ENCODE measurements around the gene FOLR1. TPM values are rescaled to one million over a fixed set of nuclear protein-coding genes. Genes with fewer than 3 reads are reported as not detected.

Gene FOLR1
- polyA plus RNA-seq, 2 donors = 0.26 to 0.94 TPM

DNA sequence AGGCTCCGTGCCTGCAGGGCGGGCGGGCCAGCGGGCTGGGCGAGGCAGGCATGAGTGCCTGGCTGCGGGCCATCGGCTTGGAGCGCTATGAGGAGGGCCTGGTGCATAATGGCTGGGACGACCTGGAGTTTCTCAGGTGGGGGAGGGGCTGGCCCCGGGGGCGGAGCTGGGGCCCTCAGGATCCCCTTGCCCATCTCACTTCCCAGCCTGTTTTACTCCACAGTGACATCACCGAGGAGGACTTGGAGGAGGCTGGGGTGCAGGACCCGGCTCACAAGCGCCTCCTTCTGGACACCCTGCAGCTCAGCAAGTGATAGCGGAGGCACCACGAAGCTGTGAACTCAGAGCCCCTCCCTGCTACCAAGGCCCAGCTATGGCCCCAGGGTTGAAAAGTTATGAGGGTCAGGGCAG is 46.1 kb downstream of the FOLR1 start:
- Histone ChIP-seq H3K4me1 (ENCODE audit: control insufficient read depth in 2 of 2, insufficient read depth in 2 of 2, low read length in 1 of 2) (peaks cover 3 to 18% of the 10 kb centered on the region in 2 donors), H3K36me3 (ENCODE audit: control insufficient read depth in 2 of 2, insufficient read depth in 2 of 2, low read length in 1 of 2) (peaks cover 11 to 39% of the 10 kb centered on the region in 2 donors), H3K27ac (ENCODE audit: low read depth in 2 of 2, low read length in 1 of 2) (peak overlapping the region in 1 of 2 donors; percentile 22), H3K9me3 (ENCODE audit: control insufficient read depth in 2 of 2, insufficient read depth in 1 of 2, low read depth in 1 of 2, low read length in 1 of 2) (no peaks in the 10 kb centered on the region), H3K4me3 (ENCODE audit: low read depth in 1 of 2, low read length in 2 of 2) (no peak overlapping the region), H3K27me3 (ENCODE audit: control insufficient read depth in 1 of 2, insufficient read depth in 2 of 2, low read length in 2 of 2) (peaks cover 0 to 3% of the 10 kb centered on the region in 2 donors)
- WGBS, 2 donors = 35 to 48% methylated on average over 16 of the region's 16 CpGs

DNA sequence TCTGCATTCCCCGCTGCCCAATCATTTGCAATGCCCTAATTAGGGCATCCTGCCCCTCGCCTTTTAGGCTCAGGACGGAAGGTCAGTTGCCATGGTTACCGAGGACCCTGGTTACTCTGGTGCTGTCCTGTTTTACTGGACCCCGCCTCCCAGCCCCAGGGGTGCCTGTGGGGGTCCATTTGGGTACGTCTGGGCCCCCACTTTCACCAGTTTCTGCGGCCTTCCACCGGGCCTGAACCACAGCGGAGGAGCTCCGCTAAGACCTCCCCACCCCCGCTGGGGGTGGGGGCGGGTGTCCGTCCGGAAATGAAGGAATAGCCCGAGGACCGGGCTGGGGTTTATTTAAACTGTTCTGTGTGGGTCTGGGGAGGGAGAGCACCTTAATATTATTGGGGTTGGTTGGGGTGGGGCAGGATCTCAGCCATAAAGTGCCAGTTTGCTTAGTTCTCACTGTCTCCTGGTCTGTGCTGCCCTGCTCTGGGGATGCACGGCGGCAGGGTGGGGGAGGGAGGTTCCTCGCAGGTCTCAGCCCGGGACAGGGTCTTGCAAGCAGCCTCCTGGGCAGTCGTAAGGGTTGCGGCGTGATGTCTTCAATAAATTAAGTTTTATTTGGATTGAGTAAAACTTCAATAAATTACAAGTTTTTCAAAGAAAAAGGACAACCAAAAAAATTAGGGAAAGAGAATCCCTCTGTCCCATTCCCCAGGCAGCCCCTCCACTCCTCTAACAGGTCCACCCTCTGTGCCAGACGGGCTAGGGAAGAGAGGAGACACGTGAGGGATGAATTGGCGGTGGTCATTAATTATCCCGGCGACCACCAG is 46.8 kb downstream of the FOLR1 start:
- H3K27ac ChIP-seq (ENCODE audit: low read depth in 2 of 2, low read length in 1 of 2) = peak overlapping the region in 1 of 2 donors; percentile 56
- WGBS, 2 donors = 73 to 74% methylated on average over 28 of the region's 28 CpGs
- no peak overlapping the region for H3K4me3 ChIP-seq (ENCODE audit: low read depth in 1 of 2, low read length in 2 of 2)
- H3K36me3 ChIP-seq (ENCODE audit: control insufficient read depth in 2 of 2, insufficient read depth in 2 of 2, low read length in 1 of 2) = peaks cover 11 to 33% of the 10 kb centered on the region in 2 donors
- H3K27me3 ChIP-seq (ENCODE audit: control insufficient read depth in 1 of 2, insufficient read depth in 2 of 2, low read length in 2 of 2) = peaks cover 0 to 9% of the 10 kb centered on the region in 2 donors
- no peaks in the 10 kb centered on the region for H3K9me3 ChIP-seq (ENCODE audit: control insufficient read depth in 2 of 2, insufficient read depth in 1 of 2, low read depth in 1 of 2, low read length in 1 of 2)
- H3K4me1 ChIP-seq (ENCODE audit: control insufficient read depth in 2 of 2, insufficient read depth in 2 of 2, low read length in 1 of 2) = peaks cover 3 to 20% of the 10 kb centered on the region in 2 donors

DNA sequence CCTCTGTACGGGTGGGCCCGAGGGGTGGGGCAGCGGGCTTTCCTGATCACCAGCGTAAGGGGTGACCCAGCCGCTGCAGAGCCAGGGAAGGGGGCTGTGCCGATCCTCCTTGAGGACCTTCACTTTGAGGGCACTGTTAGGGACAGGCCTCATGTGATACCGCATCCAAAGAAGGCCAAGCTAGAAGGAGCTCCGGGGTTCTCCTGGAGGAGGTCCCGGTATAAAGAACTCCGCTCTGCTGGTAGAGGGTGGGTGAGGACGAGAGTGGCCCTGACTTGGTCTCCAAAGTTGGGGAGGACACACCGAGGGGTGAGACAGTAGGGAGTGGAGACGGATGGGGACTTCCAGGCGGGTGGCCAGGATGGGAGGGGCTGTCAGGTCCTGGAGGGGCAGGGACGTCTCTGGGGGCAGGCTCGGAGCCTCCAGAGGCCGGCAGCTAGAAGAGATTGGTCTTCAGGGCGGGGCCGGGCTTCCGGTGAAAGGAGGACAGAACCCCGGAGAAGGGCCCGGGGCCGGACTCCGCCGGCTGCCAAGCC is 47.4 kb downstream of the FOLR1 start:
- H3K36me3 ChIP-seq (ENCODE audit: control insufficient read depth in 2 of 2, insufficient read depth in 2 of 2, low read length in 1 of 2) = peaks cover 8 to 26% of the 10 kb centered on the region in 2 donors
- H3K9me3 ChIP-seq (ENCODE audit: control insufficient read depth in 2 of 2, insufficient read depth in 1 of 2, low read depth in 1 of 2, low read length in 1 of 2) = no peaks in the 10 kb centered on the region
- peak overlapping the region; percentile 27 to 56 for H3K27ac ChIP-seq (ENCODE audit: low read depth in 2 of 2, low read length in 1 of 2)
- H3K27me3 ChIP-seq (ENCODE audit: control insufficient read depth in 1 of 2, insufficient read depth in 2 of 2, low read length in 2 of 2) = peaks cover 0 to 16% of the 10 kb centered on the region in 2 donors
- peaks cover 3 to 20% of the 10 kb centered on the region in 2 donors for H3K4me1 ChIP-seq (ENCODE audit: control insufficient read depth in 2 of 2, insufficient read depth in 2 of 2, low read length in 1 of 2)
- WGBS, 2 donors = 18 to 21% methylated on average over 23 to 25 of the region's 25 CpGs
- H3K4me3 ChIP-seq (ENCODE audit: low read depth in 1 of 2, low read length in 2 of 2) = peak overlapping the region; percentile 0 to 1

DNA sequence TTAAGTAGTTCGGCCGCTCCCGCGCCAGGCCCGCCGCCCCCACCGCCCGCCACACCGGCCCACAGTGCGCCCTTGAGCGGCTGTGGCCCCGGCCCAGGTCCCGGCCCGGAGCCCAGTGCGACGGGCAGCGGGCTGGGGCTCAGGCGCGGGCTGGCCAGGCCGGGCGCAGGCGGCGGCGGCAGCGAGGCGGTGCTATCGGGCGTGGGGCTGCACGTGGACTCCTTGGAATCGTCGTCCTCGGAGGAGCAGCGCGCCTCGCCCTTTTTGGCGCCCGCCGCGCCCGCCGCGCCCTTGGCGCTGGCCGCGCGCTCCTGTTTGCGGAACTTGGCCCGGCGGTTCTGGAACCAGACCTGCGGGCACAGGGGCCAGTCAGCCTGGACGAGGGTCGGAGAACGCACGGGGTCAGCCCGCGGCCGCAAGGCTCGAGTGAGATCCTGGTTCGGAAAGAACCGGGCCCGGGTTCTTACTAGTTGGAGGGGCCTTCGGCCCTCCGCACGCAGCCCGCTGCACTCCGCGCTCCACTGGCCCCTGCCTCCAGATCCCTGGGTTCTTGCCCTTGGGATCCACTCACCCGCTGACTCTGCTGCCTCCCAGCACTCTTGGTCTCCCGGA is 48.0 kb downstream of the FOLR1 start:
- Histone ChIP-seq H3K27ac (ENCODE audit: low read depth in 2 of 2, low read length in 1 of 2) (peak overlapping the region in 1 of 2 donors; percentile 22), H3K36me3 (ENCODE audit: control insufficient read depth in 2 of 2, insufficient read depth in 2 of 2, low read length in 1 of 2) (peaks cover 6 to 21% of the 10 kb centered on the region in 2 donors), H3K4me1 (ENCODE audit: control insufficient read depth in 2 of 2, insufficient read depth in 2 of 2, low read length in 1 of 2) (peaks cover 3 to 20% of the 10 kb centered on the region in 2 donors), H3K4me3 (ENCODE audit: low read depth in 1 of 2, low read length in 2 of 2) (peak overlapping the region; percentile 0 to 1), H3K9me3 (ENCODE audit: control insufficient read depth in 2 of 2, insufficient read depth in 1 of 2, low read depth in 1 of 2, low read length in 1 of 2) (no peaks in the 10 kb centered on the region), H3K27me3 (ENCODE audit: control insufficient read depth in 1 of 2, insufficient read depth in 2 of 2, low read length in 2 of 2) (peaks cover 0 to 17% of the 10 kb centered on the region in 2 donors)
- WGBS, 2 donors = 2% methylated on average over 22 to 69 of the region's 69 CpGs

DNA sequence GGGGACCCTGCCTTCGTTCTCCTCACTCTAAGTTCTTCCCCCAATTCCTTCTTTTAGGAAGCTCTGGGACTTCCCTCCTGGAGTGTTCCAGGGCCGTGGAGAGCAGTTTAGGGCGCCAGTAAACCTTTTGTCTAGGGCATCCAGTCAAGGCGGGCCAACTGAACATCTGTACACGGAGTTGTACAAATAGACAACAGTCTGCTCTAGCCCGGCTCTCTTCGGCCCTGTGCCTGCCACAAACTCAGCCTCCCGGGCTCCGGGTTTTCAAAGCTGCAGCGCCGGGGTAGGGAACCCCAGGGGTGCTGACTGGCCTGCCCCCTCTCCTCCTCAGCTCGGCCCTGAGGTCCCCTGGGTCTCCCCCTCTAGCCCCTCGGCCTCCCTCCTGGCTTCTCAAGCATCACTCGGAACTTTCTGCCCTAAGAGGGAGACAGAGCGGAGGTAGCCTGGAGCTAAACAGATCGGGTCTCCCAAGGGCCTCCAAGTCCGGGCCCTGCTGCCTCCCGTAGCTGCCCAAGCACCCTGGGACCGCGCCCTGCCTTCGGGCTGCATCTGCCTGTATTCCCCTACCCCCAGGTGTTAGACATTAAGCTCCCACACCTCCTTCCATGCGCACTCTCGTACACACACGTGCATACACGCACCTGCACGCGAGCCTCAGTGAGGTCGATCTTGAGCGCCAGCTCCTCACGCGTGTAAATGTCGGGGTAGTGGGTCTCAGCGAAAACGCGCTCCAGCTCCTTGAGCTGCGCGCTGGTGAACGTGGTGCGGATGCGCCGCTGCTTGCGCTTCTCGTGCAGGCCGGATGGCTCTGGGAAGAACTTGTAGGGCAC is 48.7 kb downstream of the FOLR1 start:
- peaks cover 0 to 17% of the 10 kb centered on the region in 2 donors for H3K27me3 ChIP-seq (ENCODE audit: control insufficient read depth in 1 of 2, insufficient read depth in 2 of 2, low read length in 2 of 2)
- no peak overlapping the region for H3K4me3 ChIP-seq (ENCODE audit: low read depth in 1 of 2, low read length in 2 of 2)
- H3K4me1 ChIP-seq (ENCODE audit: control insufficient read depth in 2 of 2, insufficient read depth in 2 of 2, low read length in 1 of 2) = peaks cover 3 to 20% of the 10 kb centered on the region in 2 donors
- H3K9me3 ChIP-seq (ENCODE audit: control insufficient read depth in 2 of 2, insufficient read depth in 1 of 2, low read depth in 1 of 2, low read length in 1 of 2) = no peaks in the 10 kb centered on the region
- 32 to 44% methylated on average over 44 of the region's 44 CpGs for WGBS, 2 donors
- H3K36me3 ChIP-seq (ENCODE audit: control insufficient read depth in 2 of 2, insufficient read depth in 2 of 2, low read length in 1 of 2) = peaks cover 0 to 15% of the 10 kb centered on the region in 2 donors
- H3K27ac ChIP-seq (ENCODE audit: low read depth in 2 of 2, low read length in 1 of 2) = no peak overlapping the region

DNA sequence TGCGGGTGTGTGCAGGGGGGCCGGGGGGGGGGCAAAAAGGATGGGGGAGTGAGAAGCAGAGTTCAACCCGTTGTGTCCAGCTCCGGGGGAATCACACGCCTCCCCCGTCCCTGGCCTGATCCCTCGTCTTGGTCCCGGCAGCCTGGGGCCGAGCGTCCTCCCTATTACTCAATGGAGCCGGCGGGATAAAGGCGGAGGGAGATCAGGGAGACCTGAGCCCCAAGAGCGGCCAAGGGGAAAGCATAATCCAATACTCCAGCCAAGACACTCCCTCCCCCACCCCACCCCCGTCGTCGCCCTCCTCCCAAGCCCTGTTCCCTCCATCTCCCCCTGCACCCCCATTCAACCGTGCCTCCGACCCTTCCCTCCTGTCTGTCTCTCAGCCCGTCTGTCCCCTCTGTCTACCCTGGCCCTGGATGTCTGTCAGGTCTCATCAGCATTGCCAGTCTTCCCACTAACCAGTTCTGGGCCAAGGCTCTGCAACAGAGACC is 49.4 kb downstream of the FOLR1 start:
- H3K4me3 ChIP-seq (ENCODE audit: low read depth in 1 of 2, low read length in 2 of 2) = no peak overlapping the region
- WGBS, 2 donors = 45 to 60% methylated on average over 18 to 20 of the region's 20 CpGs
- no peaks in the 10 kb centered on the region for H3K9me3 ChIP-seq (ENCODE audit: control insufficient read depth in 2 of 2, insufficient read depth in 1 of 2, low read depth in 1 of 2, low read length in 1 of 2)
- no peak overlapping the region for H3K27ac ChIP-seq (ENCODE audit: low read depth in 2 of 2, low read length in 1 of 2)
- H3K27me3 ChIP-seq (ENCODE audit: control insufficient read depth in 1 of 2, insufficient read depth in 2 of 2, low read length in 2 of 2) = peaks cover 0 to 17% of the 10 kb centered on the region in 2 donors
- peaks cover 0 to 12% of the 10 kb centered on the region in 2 donors for H3K36me3 ChIP-seq (ENCODE audit: control insufficient read depth in 2 of 2, insufficient read depth in 2 of 2, low read length in 1 of 2)
- H3K4me1 ChIP-seq (ENCODE audit: control insufficient read depth in 2 of 2, insufficient read depth in 2 of 2, low read length in 1 of 2) = peaks cover 3 to 20% of the 10 kb centered on the region in 2 donors

DNA sequence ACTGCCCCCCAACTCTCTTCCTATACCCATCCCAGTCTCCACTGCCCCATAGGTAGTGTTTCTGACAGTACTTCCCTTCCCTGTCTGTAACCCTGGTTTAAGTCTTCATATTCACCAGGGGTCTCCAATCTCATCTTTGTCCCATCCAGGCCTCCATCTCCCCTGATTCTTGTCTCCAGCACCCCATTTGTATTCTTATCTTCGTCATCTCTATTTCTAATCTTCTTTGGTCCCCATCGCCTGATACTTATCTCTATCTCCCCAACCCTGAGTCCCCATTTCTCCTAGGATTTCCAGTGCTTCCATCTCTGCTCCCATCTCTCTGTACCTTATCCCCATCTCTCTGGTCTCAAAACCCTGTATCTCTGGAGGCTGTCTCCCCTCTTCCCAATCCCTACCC is 50.2 kb downstream of the FOLR1 start:
- Histone ChIP-seq H3K9me3 (ENCODE audit: control insufficient read depth in 2 of 2, insufficient read depth in 1 of 2, low read depth in 1 of 2, low read length in 1 of 2) (no peaks in the 10 kb centered on the region), H3K4me3 (ENCODE audit: low read depth in 1 of 2, low read length in 2 of 2) (no peak overlapping the region), H3K36me3 (ENCODE audit: control insufficient read depth in 2 of 2, insufficient read depth in 2 of 2, low read length in 1 of 2) (peaks cover 0 to 6% of the 10 kb centered on the region in 2 donors), H3K27me3 (ENCODE audit: control insufficient read depth in 1 of 2, insufficient read depth in 2 of 2, low read length in 2 of 2) (peaks cover 0 to 17% of the 10 kb centered on the region in 2 donors), H3K4me1 (ENCODE audit: control insufficient read depth in 2 of 2, insufficient read depth in 2 of 2, low read length in 1 of 2) (peaks cover 3 to 20% of the 10 kb centered on the region in 2 donors), H3K27ac (ENCODE audit: low read depth in 2 of 2, low read length in 1 of 2) (no peak overlapping the region)
- WGBS, 2 donors = 98% methylated on average over 2 of the region's 2 CpGs

DNA sequence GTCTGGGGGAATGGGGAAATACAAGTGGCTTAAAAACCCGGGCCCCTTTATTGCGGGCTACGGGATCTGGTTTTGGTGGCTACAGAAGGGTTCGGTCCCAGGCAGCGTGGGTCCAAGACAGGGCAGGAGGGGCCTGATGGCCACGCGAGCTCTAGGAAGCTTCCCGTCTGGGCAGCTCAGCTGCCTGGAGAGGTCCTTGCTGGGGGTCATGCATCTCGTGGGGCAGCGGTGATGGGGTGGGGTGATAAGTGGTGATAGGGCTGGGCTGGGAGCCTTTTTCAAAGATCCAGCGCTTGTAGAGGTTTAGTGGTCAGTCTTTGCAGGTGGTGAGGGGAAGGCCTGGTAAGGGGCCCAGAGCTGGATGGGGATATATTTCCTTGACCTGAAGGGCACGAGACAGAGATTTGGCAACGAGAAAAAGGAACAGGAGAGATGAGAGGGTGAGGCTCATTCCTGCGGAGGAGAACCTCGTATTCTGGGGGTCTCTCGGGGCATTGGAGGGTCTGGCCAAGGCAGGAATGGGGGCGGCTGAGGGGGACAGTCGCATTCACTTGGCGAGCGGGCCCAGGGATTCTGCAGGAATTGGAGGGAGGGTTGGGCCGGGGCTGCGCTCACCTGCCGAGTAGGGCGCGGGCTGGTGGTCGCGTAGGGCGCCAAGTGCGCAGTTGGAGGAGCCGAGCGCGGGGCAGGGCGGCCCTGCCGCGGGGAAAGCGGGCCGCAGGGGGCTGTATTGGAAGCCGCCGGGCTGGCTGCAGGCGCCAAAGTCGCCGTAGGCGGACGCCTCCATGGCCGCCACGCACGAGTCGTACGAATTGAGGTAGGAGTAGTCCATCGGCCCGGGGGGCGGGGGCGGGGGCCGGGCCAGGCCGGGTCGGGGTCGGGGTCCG is 51.5 kb downstream of the FOLR1 start:
- Histone ChIP-seq H3K27ac (ENCODE audit: low read depth in 2 of 2, low read length in 1 of 2) (no peak overlapping the region), H3K4me1 (ENCODE audit: control insufficient read depth in 2 of 2, insufficient read depth in 2 of 2, low read length in 1 of 2) (peaks cover 3 to 12% of the 10 kb centered on the region in 2 donors), H3K4me3 (ENCODE audit: low read depth in 1 of 2, low read length in 2 of 2) (peak overlapping the region in 1 of 2 donors; percentile 5), H3K27me3 (ENCODE audit: control insufficient read depth in 1 of 2, insufficient read depth in 2 of 2, low read length in 2 of 2) (peaks cover 0 to 17% of the 10 kb centered on the region in 2 donors), H3K36me3 (ENCODE audit: control insufficient read depth in 2 of 2, insufficient read depth in 2 of 2, low read length in 1 of 2) (no peaks in the 10 kb centered on the region), H3K9me3 (ENCODE audit: control insufficient read depth in 2 of 2, insufficient read depth in 1 of 2, low read depth in 1 of 2, low read length in 1 of 2) (no peaks in the 10 kb centered on the region)
- 30 to 46% methylated on average over 32 to 58 of the region's 58 CpGs for WGBS, 2 donors
